Esophagus muscularis mucosa (tissue), 4 donors: ENCODE data around the gene NEURL1B. TPM values are rescaled to one million over a fixed set of nuclear protein-coding genes. Genes with fewer than 3 reads are reported as not detected.
A peak's percentile ranks its signal among the peaks of the same experiment; 100 is the strongest.

Experiments used
- DNase-seq: peaks from one replicate; pipeline ENCODE4 v3.0.0-alpha.2; 2017; ENCODE audit errors: extremely low spot score
- H3K27ac ChIP-seq, 4 donors: fragments of 200-600 bp; sonication (generic); replicated peaks in 1 of 4; 1 replicate in 3 of 4; 2 replicates in 1 of 4; pipeline ENCODE4 v1.5.1; 2016 to 2019; ENCODE audit warnings: mild to moderate bottlenecking in 1 of 4
- H3K27me3 ChIP-seq, 4 donors: fragments of 200-600 bp; sonication (generic); one replicate each; pipeline versions ENCODE4 v1.5.1 to v1.6.0; 2016 to 2019
- H3K36me3 ChIP-seq, 4 donors: fragments of 200-600 bp; sonication (generic); one replicate each; pipeline ENCODE4 v1.5.1; 2016 to 2019
- H3K4me1 ChIP-seq, 4 donors: fragments of 200-600 bp; sonication (generic); one replicate each; pipeline ENCODE4 v1.5.1; 2016 to 2019
- H3K4me3 ChIP-seq, 4 donors: fragments of 200-600 bp; sonication (generic); 1 replicate in 2 of 4; 2 replicates in 2 of 4; pipeline ENCODE4 v1.5.1; 2016 to 2019; ENCODE audit warnings: mild to moderate bottlenecking in 4 of 4, moderate library complexity in 1 of 4
- H3K9me3 ChIP-seq, 4 donors: fragments of 200-600 bp; sonication (generic); 1 replicate in 3 of 4; 2 replicates in 1 of 4; pipeline ENCODE4 v1.5.1; 2016 to 2019
- CTCF ChIP-seq, 3 experiments: fragments of 200-600 bp in 2 of 3; fragments of 450-650 bp in 1 of 3; sonication (generic) in 2 of 3; IDR thresholded peaks; one replicate each; pipeline ENCODE4 v1.5.1; 2017 to 2019; ENCODE audit warnings: antibody characterized with exemption in 3 of 3, mild to moderate bottlenecking in 2 of 3, moderate library complexity in 1 of 3
- EP300 ChIP-seq: sonication (generic); formaldehyde crosslinking; IDR thresholded peaks from one replicate; pipeline ENCODE4 v1.6.1; 2017; ENCODE audit warnings: antibody characterized with exemption
- POLR2A ChIP-seq: fragments of 450-650 bp; IDR thresholded peaks from one replicate; pipeline ENCODE4 v1.6.1; 2017; ENCODE audit warnings: antibody characterized with exemption, moderate library complexity, mild to moderate bottlenecking, low read depth
- POLR2AphosphoS5 ChIP-seq, 2 donors: sonication (generic); formaldehyde crosslinking; IDR thresholded peaks; one replicate each; pipeline ENCODE4 v1.6.1; 2017; ENCODE audit warnings: antibody characterized with exemption in 2 of 2
- WGBS: methylation state at CpG from one replicate; pipeline ENCODE4 v1.1.5; 2018; 5-methylcytosine and 5-hydroxymethylcytosine counted together
- intact Hi-C: fragments of 100-400 bp; cut with DNase I; formaldehyde crosslinking; loops from one replicate; pipeline ENCODE4 v1.15.1; 2023
- total RNA-seq, 4 donors: library from RNA; depleted of rRNA; stranded (reverse); fragments of >200 nt; gene quantifications; one replicate each; pipeline versions ENCODE4 v1.1.0 to v1.2.1, GENCODE V29; 2016

The NEURL1B gene
- total RNA-seq, 4 donors from 2014 or later = 34.1 to 87.1 (median 60.2) TPM

DNA sequence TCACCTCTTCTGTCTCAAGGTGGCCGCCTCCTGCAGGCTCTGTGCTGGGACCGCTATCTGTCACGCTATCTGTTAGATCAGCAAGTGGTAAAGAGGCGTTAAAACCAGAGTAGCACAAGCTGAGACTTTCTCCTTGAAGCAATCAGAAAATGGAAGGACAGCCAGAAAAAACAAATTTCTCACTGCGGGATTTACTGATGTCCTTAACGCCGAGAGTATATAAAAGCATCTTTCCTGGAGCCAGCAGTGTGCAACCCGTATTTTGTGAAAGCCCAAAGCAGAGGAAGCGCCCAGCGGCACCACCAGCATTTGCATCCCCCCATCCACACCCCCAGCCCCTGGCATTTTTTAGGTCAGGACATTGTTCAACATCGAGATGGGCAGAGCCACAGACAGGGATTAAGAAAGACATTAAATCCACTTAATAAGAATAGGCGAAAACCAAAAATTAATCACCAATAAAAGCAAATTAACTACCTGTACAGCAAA is 81.3 kb downstream of the NEURL1B start:
- Histone ChIP-seq H3K36me3 (no peaks in the 10 kb centered on the region), H3K4me1 (peaks cover 14 to 31% (median 29%) of the 10 kb centered on the region in 4 donors), H3K4me3 (no peak overlapping the region), H3K27me3 (no peaks in the 10 kb centered on the region), H3K9me3 (no peaks in the 10 kb centered on the region), H3K27ac (peak overlapping the region; percentile 45 to 56 (median 50))
- no peak for DNase-seq
- 74% methylated on average over 12 of the region's 12 CpGs for WGBS
- no peak for TF ChIP-seq POLR2AphosphoS5 (IDR thresholded peaks at IDR 0.05)
- TF ChIP-seq EP300 = no peak
- intact Hi-C loops = no loop called here

DNA sequence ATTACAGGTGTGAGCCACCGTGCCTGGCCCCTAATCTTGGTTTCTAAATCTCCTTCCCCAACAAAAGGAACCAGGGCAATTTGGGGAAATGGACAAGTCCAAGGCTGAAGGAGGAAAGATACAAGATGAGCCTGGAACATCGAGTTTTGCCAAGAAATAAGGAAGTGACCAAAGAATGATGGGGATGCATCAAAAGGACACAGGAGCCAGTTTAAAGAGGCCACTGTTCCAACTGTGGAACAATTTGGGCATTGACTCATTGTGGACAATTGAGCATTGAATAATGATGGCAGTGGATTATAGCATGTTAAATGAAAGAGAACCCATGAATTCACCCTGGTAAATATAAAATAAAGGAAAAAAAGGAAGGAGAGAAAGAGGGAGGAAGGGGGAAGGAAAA is 82.4 kb downstream of the NEURL1B start:
- H3K36me3 ChIP-seq = no peaks in the 10 kb centered on the region
- peak overlapping the region in 1 of 4 donors; percentile 10 for H3K27ac ChIP-seq
- H3K27me3 ChIP-seq = no peaks in the 10 kb centered on the region
- peaks cover 12 to 26% (median 24%) of the 10 kb centered on the region in 4 donors for H3K4me1 ChIP-seq
- no peak overlapping the region for H3K4me3 ChIP-seq
- 73% methylated on average over 2 of the region's 2 CpGs for WGBS
- DNase-seq = no peak
- intact Hi-C loops = no loop called here
- TF ChIP-seq CTCF (IDR thresholded peaks at IDR 0.05) (no peak), POLR2A (no peak), EP300 (no peak), POLR2AphosphoS5 (IDR thresholded peaks at IDR 0.05) (no peak)
- no peaks in the 10 kb centered on the region for H3K9me3 ChIP-seq

DNA sequence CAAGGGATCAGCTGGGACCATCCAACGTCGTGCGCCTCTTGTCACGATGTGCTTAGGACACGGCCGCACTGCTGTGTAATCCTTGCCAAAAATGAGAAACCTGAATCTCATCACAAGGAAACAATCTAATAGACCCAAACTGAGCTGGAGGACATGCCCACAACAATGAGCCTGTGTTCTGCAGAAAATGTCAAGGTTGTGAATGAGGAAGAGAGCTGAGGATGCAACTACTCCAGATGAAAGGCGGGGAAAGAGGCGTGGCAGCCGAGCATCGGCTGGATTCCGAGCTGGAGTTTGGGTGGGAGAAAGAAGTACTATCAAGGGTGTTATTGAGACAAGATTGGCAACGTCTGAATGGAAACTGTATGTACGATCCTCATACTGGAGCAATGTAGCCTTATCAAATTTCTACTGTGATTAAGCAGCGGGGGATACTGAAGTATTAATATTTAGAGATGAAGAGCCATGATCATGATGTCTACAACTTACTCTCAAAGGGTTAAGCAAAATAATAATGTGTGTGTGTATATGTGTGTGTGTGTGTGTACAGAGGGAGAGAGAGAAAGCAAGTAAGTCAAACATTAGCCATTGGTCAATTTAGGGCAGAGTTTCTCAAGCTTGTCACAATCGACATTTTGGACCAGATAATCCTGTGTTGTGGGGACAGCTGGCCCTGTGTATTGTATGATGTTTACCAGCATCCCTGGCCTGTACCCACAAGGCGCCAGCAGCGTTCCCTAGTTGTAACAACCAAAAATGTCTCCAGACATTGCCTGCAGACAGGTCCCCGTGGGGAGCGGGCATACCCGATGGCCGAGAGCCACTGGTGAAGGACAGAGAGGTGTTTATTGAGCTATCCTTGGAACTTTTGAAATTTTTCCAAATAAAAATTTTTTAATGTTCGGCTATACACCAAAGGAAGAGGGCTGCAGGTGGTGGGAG is 83.5 kb downstream of the NEURL1B start:
- 81% methylated on average over 22 of the region's 22 CpGs for WGBS
- Histone ChIP-seq H3K27me3 (no peaks in the 10 kb centered on the region), H3K4me1 (peaks cover 12 to 26% (median 24%) of the 10 kb centered on the region in 4 donors), H3K36me3 (no peaks in the 10 kb centered on the region), H3K9me3 (no peaks in the 10 kb centered on the region), H3K4me3 (no peak overlapping the region), H3K27ac (no peak overlapping the region)
- no peak for TF ChIP-seq CTCF (IDR thresholded peaks at IDR 0.05)
- TF ChIP-seq POLR2AphosphoS5 (IDR thresholded peaks at IDR 0.05) = no peak
- no peak for TF ChIP-seq POLR2A
- no peak for TF ChIP-seq EP300
- intact Hi-C loops = no loop called here
- DNase-seq = no peak

GRCh38 chr5:172725273-172725672 is 84.2 kb downstream of the NEURL1B start:
- Histone ChIP-seq H3K27me3 (no peaks in the 10 kb centered on the region), H3K27ac (no peak overlapping the region), H3K4me1 (peaks cover 12 to 26% (median 24%) of the 10 kb centered on the region in 4 donors), H3K36me3 (no peaks in the 10 kb centered on the region), H3K9me3 (no peaks in the 10 kb centered on the region), H3K4me3 (no peak overlapping the region)
- TF ChIP-seq POLR2A (no peak), EP300 (no peak), POLR2AphosphoS5 (IDR thresholded peaks at IDR 0.05) (no peak), CTCF (IDR thresholded peaks at IDR 0.05) (no peak)
- intact Hi-C loops = no loop called here
- DNase-seq = no peak
- WGBS = 96% methylated on average over 10 of the region's 10 CpGs

- Histone ChIP-seq H3K4me3 (no peak overlapping the region), H3K27ac (no peak overlapping the region), H3K9me3 (no peaks in the 10 kb centered on the region), H3K4me1 (peaks cover 12 to 26% (median 24%) of the 10 kb centered on the region in 4 donors), H3K27me3 (no peaks in the 10 kb centered on the region), H3K36me3 (no peaks in the 10 kb centered on the region)
- 96% methylated on average over 4 of the region's 5 CpGs for WGBS
- DNase-seq = no peak
- intact Hi-C loops = no loop called here
- TF ChIP-seq EP300 (no peak), POLR2A (no peak), POLR2AphosphoS5 (IDR thresholded peaks at IDR 0.05) (no peak)
These were observed 84.7 kb downstream of the NEURL1B start for GRCh38 chr5:172725785-172726184.
